ENCODE measurements around the gene TLR10. TPM values are rescaled to one million over a fixed set of nuclear protein-coding genes. Genes with fewer than 3 reads are reported as not detected.
"Not testable (repeated sequence)": the region's sequence is repeated elsewhere in the genome, so short reads cannot be mapped to it uniquely, and the experiment has no call there.

The TLR10 gene
- polyA plus RNA-seq, 5 donors = 0.75 to 1.1 (median 0.96) TPM

DNA sequence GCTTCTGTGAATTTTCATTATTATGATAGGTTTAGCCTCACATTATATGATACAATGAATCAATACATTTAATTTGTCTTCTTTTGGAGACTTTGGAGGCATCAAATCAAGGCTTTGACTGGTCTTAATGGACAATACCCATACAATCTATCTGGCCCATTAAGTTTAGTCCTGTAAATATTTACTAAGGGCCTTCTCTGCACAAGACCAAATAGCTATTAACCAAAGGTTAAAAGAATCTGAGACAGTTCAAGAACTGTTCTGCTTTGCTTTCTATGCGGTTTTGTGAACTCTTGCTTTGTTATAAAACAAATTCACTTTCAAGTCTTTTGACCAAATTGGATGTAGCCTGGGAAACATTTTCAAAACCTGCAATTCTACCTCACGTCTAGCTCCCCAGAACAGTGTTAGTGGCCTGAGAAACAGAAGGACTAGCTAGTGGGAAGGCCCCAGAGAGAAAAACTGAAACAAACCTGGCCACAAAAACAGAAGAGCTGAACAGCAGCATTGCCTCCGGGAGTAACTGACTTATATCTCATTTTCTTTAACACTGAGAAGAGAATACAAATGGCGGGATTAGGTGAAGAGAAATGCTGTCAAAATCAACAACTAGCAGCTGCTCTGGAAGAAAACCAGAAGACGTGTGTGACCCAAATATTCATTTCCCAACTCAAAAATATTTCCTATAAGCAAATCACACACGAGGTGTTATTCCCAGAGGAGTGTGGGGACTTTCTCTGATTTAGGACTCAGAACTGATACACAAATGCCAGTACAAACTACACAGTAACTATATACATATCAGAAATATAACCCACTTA lies 21.3 kb upstream of the TLR10 start:
- peak in 1 of 2 donors; percentile 35 for DNase-seq

DNA sequence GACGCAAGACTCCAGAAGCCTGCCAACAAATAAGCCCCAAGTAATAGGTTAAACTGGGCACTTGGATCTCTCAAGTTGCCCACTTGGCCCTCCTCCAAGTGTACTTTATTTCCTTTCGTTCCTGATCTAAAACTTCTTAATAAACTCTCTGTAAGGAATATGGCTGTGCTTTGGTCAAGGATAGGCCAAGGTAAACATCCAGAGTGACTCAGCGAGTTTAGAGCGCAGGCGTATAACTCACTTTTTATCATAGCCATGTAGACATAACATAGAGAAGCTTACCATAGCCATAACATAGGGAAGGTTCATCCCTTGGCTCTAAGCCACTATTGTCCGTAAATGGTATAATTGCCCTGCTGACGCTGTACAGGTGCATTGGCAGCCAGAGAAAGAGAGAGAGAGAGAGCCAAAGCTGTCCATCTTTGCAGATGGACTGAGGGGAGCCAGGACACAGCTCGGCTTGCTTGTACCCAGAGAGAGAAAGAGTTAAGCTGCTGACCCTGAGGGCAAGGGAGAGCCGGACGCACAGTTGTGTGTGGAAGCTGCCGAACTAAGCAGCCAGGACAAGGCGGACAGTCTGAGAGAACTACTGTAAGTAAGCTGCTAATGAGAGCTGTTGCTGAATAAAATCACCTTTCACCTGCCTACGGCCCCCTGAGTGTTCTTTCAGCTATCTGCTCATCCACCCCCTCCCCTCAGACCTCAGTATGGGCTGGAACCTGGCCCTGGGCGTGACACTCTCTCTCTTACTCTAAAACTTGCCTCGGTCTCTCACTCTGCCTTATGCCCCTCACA lies 20.0 kb upstream of the TLR10 start:
- no peak for DNase-seq

DNA sequence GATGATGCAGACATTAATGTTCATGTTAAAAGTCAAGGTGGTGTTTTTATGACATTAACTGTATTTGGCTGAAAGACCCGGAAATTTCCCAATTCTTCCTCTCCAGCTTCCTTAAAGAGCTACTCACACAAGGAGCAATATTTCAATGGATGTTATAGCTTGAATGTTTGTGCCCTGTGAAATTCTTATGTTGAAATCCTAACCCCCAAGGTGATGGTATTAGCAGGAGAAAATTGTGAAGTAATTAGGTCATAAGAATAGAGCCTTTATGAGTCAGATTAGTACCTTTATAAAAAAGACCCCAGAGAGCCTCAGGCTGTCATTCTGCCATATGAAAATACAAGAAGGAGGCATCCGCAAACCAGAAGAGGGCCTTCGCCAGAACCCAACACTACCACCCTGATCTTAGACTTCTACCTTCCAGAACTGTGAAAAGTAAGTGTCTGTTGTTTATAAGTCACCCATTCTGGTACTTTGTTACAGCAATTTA lies 18.2 kb upstream of the TLR10 start:
- no peak for DNase-seq

DNA sequence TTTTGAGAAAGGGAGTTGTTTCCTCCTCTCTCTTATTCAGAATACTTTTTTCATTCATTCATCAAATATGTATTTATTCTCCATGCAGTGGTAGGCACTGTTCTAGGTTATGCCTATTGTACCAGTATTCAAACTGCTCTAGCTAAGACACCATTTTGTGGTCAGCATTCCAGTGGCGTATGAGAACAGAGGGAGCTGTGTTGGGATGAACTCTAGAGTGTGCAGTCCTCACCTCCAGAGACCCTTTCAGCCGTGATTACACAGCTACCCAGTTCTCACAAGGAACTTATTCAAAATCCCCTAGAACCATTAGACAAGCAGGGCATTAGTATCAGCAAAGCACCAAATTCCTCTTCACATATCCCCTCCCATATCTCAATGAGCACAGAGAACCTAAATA lies 17.6 kb upstream of the TLR10 start:
- DNase-seq = no peak

DNA sequence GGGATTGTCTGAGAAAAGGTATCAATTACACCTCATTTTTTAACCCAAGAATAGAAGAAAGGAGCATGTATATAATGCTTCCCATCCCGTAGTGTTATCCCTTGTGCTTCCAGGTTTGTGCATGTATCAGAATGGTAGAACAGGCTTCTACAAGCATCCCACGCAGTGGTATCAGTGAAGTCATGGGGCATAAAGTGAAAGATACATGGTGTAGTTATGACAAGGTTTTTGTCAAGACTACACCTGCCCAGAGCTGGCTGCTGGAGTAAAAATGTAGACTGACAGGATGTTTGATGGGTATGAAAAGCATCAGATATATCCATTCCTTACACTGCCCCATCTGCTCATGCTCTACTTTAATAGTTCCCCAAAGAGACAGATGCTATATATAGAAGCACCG lies 12.3 kb upstream of the TLR10 start:
- no peak for DNase-seq

DNA sequence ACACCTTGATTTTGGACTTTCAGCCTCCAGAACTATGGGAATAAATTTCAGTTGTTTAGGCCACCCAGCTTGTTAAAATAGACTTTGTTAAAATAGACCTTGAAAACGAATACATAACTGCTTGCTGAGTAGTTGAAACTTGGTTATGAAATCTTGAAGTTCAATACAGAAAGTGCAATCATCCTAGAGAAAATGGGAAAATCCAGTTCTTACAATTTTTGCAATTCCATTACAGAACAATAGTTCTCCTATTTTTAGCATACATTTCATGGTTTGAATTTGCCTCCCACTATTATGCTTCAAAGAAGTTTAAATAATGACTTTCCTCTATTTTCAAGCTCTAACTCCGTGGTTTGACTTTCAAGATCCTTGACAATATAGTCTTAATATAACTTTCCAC lies 11.3 kb upstream of the TLR10 start:
- no peak for DNase-seq

DNA sequence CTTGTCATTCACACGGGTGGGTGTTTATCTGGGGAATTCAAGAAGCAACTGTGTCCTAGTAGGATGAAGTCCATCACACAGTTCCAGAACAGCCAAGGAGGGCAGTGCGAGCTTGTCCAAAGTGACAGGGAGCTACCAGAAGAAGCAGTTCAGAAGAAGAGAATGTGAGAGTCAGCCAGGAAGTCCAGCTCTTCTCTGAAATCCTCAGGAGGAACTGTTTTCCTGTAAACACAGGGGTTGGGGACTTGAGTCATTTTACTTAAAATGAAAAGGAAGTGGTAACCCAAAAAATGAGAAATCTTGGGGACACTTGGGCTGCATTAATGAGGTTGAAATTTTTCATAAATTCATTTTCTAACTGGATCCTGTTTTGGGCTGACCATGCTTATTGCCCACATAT lies 8.2 kb upstream of the TLR10 start:
- no peak for DNase-seq

DNA sequence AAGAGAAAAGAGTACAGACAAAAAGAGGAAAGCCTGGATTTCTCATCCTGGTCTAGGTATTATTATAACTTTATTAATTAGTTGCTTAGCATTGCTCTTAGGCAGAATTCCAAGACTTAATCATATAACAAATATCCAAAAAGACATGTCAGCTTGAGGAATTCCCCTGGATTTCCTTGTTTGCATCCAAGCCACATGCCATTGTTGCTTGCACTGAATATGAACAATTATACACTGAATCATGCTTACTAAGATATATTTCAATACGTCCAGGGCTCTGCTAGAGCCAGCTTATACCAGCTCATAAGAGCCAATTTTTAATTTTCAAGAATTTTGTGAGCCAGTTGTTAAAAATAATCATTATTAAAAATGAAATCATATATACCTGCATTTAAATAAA lies 5.5 kb upstream of the TLR10 start:
- no peak for DNase-seq

DNA sequence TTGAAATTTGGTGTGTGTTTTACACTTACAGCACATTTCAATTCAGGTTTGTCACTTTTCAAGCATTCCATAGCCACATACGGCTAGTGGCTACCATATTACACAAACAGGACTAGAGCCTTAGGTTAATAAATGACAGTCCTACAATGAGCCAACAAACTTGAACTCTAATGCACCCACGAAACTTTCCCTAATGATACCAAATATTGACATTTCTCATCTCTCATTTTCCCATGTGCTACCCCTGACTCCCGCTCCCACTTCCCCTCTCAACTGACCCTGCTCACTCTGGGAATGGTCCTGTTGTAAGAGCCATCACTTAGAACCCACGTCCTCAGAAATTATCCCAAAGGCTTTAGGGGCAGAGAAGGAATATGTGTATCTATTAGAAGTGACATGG lies 4.9 kb upstream of the TLR10 start:
- DNase-seq = no peak

DNA sequence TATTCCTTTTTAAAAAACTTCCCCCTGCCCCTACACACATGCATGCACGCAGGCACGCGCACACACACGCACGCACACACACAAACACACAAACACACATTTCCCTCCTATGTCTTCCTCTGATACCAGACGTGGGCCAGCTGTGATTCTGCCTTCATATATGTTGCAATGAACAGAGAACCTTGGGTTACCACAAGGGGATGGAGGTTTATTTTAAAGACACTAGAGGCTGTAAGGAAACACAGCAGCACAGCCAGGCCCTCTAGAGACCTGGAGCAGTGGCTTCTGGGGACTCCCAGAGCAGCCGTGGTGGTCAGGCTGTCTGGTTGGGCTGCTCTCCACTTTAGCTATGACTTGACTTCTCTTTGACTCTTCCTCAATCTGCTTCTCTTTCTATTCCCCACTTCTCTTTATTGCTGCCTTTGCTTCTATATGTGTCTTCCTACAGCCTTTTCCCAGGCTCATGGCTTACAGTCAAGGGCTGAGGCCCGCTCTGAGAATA lies 3.2 kb upstream of the TLR10 start:
- DNase-seq = no peak

DNA sequence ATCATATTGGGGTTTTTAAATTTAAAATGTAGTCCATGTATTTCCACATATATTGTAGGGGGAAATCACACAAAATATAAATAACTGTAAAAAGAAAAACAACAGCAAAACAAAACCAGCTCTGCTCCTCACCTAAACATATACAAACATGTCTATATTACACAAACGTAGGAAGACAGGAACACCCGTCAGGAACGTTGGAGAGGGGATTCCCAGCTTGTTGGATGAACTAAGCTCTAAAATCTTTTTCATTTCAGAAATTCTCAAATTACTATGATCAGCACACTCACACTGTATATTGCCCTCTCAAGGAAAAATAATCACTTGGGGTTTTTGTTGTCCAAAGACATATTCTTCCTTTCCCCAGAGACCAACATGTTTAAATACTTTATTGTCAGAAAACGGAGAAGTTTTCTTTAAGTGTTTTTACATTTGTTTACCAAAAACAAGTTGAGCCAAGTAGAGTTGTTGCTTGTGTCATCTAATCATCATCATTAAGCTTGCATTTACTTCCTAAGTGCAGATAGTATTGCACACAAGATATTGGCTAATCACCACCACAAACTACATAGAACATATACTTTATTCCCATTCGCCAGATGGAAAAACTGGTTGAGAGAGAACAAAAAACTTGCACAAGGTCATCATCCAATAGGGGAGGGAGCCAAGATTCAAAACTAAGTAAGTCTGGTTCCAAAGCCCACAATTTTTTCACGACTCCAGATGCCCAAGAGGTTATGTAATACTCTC lies 2.4 kb upstream of the TLR10 start:
- DNase-seq = no peak

DNA sequence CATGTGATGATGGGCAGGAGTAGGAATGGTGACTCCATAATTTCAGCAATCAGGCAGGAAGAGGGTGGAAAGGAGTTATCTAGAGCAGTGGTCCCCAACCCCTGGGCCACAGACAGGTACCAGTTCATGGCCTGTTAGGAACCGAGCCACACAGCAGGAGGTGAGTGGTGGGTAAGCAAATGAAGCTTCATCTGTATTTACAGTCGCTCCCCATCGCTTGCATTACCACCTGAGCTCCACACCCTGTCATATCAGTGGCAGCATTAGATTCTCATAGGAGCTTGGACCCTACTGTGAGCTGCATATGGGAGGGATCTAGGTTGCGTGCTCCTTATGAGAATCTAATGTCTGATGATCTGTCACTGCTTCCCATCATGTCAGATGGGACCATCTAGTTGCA lies 1.4 kb upstream of the TLR10 start:
- DNase-seq = no peak

DNA sequence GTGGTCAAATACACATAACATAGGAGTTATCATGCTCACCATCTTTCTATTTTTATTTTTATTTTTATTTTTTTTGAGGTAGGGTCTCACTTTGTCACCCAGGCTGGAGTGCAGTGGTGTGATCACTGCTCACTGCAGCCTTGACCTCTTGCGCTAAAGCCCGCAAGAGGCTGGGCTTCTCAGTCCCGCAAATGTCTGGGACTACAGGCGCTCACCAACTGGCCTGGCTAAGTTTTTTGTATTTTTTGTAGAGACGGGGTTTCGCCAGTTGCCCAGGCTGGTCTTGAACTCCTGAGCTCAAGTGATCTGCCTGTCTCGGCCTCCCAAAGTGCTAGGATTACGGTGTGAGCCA lies 295 bp upstream of the TLR10 start:
- no peak for DNase-seq

DNA sequence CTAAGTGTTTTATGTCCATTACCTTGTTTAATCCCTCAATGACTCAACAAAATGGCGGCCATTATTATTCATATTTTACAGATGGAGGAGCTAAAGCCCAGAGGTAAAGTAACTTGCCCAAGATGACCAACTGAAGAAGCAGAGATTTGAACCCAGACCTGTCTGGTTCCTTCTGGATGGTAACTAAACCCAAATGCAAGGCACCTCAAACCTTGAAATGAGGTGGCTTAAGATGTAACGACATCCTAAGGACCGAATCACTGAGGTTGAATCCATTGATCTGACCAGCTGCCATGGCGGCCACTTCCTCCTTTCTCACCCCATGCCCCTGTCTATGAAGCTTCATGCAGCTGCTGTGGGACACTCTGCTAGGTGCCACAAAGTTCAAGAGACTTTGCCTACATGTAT lies 932 bp downstream of the TLR10 start:
- no peak for DNase-seq

DNA sequence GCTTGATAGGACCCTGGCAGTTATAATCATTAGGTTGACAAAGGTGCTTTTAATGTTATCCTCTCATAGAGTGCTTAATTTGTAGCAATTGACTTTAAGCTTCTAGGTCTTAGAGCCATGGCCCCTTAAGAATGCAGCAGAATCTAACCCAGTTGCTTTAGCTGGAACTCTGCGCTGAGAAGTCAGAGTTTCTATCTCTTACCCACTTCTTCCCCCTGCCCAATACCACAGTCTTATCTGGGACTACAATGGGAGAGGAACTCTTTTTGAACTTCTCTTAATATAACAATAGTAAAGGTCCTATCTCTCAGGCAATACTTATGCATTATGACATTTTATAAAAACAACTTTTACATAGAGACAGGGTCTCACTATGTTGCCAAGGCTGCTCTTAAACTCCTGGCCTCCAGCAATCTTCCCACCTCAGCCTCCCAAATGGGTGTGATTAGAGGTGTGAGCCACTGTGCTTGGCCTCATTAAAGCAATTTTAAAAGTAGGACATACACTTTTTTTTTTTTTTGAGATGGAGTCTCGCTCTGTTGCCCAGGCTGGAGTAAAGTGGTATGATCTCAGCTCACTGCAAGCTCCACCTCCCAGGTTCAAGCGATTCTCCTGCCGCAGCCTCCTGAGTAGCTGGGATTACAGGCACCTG lies 1.8 kb downstream of the TLR10 start:
- no peak for DNase-seq

DNA sequence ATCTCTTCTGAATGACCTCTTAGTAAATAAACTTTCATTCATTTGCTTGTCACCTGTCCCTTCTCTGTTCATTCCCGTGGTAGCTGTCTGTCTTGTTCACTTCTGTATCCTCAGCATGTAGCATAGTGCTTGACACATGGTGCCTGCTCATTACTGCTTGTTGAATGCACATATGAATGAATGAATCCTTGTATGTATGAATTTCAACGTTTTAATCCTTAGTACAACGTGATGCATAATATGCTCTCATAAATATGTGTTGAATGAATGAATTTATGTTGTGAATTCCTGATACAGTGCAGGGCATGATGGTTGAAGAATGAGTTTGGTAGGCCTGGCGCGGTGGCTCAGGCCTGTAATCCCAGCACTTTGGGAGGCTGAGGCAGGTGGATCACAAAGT lies 3.0 kb downstream of the TLR10 start:
- DNase-seq = no peak

DNA sequence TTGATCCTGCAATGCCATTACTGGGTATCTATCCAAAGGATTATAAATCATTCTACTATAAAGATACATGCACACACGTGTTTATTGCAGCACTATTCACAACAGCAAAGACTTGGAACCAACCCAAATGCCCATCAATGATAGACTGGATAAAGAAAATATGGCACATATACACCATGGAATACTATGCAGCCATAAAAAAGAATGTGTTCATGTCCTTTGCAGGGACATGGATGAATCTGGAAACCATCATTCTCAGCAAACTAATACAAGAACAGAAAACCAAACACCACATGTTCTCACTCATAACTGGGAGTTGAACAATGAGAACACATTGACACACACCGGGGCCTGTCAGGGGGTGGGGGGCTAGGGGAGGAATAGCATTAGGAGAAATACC lies 4.9 kb downstream of the TLR10 start:
- DNase-seq = not testable (repeated sequence)

DNA sequence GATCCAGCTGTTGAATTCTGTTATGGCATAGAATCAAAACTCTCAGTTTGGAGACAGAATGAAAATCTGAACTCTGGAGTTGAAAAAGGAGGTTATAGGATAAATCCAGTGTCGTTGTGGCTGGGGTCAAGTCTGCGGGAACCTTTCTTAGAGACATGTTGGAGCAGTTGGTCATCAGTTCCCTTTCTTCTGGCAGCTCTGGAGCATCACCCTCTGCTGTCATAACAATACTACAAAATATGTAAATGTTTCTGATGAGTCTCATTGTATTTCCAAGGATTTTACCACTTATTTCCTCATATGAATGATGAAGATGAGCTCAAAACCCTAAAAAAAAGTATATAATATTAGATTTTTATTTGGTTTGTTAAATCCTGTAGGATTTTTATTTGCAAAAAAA lies 7.5 kb downstream of the TLR10 start:
- DNase-seq = no peak

DNA sequence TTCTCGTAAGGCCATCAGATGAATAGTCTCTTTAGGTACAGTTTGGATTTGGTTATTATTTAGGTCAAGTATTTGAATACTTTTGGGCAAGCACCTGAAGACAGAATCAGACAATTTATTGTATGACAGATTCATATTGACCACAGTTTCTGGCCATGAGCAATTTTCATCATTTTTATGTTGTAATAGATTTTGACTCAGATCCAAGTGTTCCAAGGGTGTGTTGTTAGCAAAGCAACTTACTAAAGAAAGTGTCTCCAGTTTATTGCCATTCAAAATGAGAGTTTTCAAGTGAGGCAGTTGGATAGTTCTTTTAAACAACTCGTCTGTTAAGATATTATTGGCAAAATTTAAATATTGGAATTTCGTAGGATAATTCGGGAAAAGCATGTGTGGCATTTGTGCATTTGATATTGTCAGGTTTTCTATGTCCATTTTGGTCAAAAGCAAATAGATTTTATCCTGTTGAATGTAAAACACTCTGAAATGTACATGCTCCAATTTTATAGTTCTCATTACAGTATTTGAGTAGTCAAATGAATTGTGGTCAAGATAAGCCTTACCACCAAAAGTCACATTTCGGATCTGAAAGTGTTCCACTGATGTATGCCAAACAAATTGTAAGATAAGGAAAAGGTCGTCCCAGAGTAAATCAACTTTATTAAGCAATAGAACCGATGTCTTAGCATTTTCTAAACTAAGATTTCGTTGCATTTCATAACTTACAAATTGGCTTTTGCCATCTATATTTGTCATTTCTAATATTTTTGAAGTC lies 8.4 kb downstream of the TLR10 start:
- no peak for DNase-seq

DNA sequence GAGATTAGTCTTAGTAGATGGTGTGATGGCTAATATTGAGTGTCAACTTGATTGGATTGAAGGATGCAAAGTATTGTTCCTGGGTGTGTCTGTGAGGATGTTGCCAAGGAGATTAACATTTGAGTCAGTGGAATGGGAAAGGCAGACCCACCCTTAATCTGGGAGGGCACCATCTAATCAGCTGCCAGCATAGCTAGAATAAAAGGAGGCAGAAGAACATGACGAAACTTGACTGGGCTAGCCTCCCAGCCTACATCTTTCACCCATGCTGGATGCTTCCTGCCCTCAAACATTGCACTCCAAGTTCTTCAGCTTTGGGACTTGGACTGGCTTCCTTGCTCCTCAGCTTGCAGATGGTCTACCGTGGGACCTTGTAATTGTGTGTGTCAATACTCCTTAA lies 12.5 kb downstream of the TLR10 start:
- DNase-seq = not testable (repeated sequence)

DNA sequence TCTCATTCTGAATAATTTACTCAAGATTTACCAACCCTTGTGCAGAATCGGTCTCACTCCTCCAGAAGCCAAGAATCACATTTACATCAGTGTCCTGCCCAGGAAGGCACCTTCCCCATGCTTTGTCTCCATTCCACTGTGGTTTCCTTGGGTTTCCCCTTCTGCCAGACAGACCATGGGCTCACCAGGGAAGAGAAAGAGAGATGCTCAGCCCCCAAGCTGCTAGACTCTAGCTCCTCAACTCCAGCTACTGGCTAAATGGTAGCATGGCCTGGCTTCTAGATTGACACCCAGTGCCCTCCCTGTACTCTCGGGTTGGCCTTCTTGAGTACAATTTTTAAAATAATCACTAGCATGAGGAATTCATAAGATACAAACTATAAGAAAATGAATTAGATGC lies 12.9 kb downstream of the TLR10 start:
- DNase-seq = no peak
